Measurements from ENCODE around the gene PHC1. TPM values are rescaled to one million over a fixed set of nuclear protein-coding genes. Genes with fewer than 3 reads are reported as not detected.

The PHC1 gene
- total and polyA plus RNA-seq, 2 experiments from 2014 or later = 37.5 to 51.7 TPM

DNA sequence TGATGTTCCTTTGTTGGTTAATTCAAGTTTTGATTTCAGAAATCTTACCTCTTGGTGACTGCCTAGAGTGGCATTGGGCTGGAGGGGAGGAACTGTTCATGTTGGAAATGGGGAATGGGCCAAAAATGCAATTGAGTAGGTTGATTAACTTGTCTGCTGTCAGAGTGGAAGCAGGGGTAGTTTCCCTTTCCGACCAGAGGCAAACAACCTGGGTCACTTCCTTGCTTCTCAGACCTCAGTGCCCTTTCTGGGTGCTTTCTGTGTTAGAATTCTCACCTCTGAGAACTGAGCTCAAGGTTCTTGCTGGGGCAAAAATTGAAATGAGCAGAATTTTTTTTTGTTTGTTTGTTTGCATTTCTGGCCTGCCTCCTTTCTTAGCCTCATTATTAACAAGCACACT, 37.4 kb downstream of the PHC1 start:
- no peaks in the 10 kb centered on the region for H3K36me3 ChIP-seq
- TF ChIP-seq, protein P1, sequence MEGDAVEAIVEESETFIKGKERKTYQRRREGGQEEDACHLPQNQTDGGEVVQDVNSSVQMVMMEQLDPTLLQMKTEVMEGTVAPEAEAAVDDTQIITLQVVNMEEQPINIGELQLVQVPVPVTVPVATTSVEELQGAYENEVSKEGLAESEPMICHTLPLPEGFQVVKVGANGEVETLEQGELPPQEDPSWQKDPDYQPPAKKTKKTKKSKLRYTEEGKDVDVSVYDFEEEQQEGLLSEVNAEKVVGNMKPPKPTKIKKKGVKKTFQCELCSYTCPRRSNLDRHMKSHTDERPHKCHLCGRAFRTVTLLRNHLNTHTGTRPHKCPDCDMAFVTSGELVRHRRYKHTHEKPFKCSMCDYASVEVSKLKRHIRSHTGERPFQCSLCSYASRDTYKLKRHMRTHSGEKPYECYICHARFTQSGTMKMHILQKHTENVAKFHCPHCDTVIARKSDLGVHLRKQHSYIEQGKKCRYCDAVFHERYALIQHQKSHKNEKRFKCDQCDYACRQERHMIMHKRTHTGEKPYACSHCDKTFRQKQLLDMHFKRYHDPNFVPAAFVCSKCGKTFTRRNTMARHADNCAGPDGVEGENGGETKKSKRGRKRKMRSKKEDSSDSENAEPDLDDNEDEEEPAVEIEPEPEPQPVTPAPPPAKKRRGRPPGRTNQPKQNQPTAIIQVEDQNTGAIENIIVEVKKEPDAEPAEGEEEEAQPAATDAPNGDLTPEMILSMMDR (IDR thresholded peaks at IDR 0.05; ENCODE audit: low read depth, low read length) = no peak
- H3K4me1 ChIP-seq (ENCODE audit: low read depth) = peaks cover 11% of the 10 kb centered on the region
- DNase-seq (ENCODE audit: low read depth in 1 of 2, low spot score in 1 of 2) = no peak
- no peaks in the 10 kb centered on the region for H3K27me3 ChIP-seq
- no peak overlapping the region for H3K4me3 ChIP-seq
- H3K9me3 ChIP-seq (ENCODE audit: low read depth) = no peaks in the 10 kb centered on the region
- H3K27ac ChIP-seq = no peak overlapping the region

DNA sequence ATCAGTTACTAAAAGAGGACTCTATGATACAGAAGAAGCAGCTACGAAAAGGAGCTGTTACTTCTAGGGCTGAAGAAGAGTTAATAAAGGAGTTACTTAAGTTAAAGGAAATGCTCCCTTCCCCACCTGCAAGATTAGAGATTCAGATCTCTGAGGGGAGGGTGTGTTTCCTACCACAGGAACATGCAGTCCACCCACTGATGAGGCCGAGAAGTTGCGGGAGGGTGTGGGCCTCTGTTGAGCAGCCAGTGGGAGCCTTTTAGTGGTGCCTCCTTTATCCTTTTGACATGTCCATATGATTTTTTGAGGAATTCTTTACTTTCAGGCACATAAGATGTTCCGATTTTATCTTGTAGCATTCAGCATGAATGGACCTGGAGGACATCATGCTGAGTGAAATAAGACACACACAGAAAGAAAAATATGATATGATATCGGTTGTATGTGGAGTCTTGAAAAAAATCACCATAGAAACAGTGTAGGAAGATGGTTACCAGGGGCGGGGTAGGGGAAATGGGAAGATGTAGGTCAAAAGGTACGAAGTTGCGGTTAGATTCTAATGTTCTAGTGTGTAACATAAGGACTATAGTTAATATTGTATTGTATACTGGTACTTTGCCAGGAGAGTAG, 39.6 kb downstream of the PHC1 start:
- no peak overlapping the region for H3K4me3 ChIP-seq
- H3K27me3 ChIP-seq = no peaks in the 10 kb centered on the region

DNA sequence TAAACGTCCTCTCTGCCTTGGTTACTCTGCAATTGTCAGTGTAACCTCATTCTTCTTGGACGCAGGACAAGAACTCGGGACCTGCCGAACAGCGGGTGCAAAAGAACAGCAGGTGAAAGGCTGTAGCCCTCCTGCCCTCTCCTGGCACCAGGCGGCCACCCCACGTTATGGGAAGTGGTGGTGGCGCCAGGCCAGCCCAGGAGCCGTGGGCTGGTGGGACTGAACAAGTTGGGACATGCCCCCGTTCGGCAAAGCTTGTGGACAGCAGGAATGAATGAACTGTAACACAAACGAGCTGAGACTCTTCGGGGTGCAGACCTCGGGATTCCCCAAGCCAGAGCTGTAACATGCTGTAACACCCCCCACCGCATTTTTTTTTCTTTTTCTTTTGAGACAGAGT, 41.8 kb downstream of the PHC1 start:
- Histone ChIP-seq H3K9me3 (ENCODE audit: low read depth) (no peaks in the 10 kb centered on the region), H3K27me3 (no peaks in the 10 kb centered on the region), H3K27ac (no peak overlapping the region), H3K4me3 (no peak overlapping the region), H3K4me1 (ENCODE audit: low read depth) (no peaks in the 10 kb centered on the region), H3K36me3 (no peaks in the 10 kb centered on the region)
- TF ChIP-seq, protein P1 (IDR thresholded peaks at IDR 0.05; ENCODE audit: low read depth, low read length) = no peak
- no peak for DNase-seq (ENCODE audit: low read depth in 1 of 2, low spot score in 1 of 2)

More for the DNA sequence above, 39.6 kb downstream of the PHC1 start:
- TF ChIP-seq, protein P1 (IDR thresholded peaks at IDR 0.05; ENCODE audit: low read depth, low read length) = no peak
- peaks cover 3% of the 10 kb centered on the region for H3K4me1 ChIP-seq (ENCODE audit: low read depth)
- no peak for DNase-seq (ENCODE audit: low read depth in 1 of 2, low spot score in 1 of 2)
- no peaks in the 10 kb centered on the region for H3K36me3 ChIP-seq
- H3K27ac ChIP-seq = no peak overlapping the region
- no peaks in the 10 kb centered on the region for H3K9me3 ChIP-seq (ENCODE audit: low read depth)

DNA sequence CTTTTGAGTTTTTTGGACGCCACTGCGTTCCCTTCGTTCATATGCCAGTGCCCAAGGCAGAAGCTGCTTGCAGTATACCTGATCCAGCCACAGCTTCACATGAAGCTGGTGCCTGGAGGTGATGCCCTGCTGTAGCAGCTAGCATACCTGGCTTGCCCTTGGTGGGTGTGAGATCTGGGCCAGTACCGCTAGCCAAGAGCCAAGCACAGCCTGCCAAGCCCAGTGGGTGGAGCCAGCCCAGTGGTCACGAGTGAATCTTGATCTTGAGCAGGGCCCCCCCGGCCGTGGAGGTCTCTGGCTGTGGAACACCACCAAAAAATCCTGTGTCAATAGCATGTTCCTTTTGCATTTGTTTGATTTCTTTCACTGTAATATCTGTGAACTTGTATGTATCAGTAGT, 42.5 kb downstream of the PHC1 start:
- Histone ChIP-seq H3K27me3 (no peaks in the 10 kb centered on the region), H3K27ac (no peak overlapping the region), H3K9me3 (ENCODE audit: low read depth) (no peaks in the 10 kb centered on the region), H3K4me1 (ENCODE audit: low read depth) (no peaks in the 10 kb centered on the region), H3K4me3 (no peak overlapping the region), H3K36me3 (no peaks in the 10 kb centered on the region)
- no peak for DNase-seq (ENCODE audit: low read depth in 1 of 2, low spot score in 1 of 2)
- TF ChIP-seq, protein P1 (IDR thresholded peaks at IDR 0.05; ENCODE audit: low read depth, low read length) = no peak

DNA sequence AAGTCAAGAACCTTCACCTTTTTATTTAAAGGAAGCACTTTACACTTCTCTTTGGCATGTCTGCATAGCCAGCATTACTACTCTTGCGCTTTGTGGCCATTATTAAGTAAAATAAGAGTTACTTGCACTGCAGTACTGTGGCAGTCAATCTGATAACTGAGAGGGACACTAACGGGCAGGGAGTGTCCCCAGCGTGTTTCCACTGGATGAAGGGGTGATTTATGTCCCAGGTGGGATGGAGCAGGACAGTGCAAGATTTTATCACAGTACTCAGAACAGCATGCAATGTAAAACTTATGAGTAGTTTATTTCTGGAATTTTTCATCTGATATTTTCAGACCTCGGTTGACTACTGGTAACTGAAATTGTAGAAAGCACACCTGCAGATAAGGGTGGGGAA, 43.3 kb downstream of the PHC1 start:
- Histone ChIP-seq H3K4me3 (no peak overlapping the region), H3K27me3 (no peaks in the 10 kb centered on the region), H3K9me3 (ENCODE audit: low read depth) (no peaks in the 10 kb centered on the region), H3K4me1 (ENCODE audit: low read depth) (no peaks in the 10 kb centered on the region), H3K36me3 (no peaks in the 10 kb centered on the region), H3K27ac (no peak overlapping the region)
- no peak for DNase-seq (ENCODE audit: low read depth in 1 of 2, low spot score in 1 of 2)
- TF ChIP-seq, protein P1 (IDR thresholded peaks at IDR 0.05; ENCODE audit: low read depth, low read length) = no peak
